HL-60/S4 treated with retinoic acid at 250 ng/mL for 4 days and 3 days (cell line): ENCODE results near the gene CDCP1.
"Not testable (repeated sequence)": the region's sequence is repeated elsewhere in the genome, so short reads cannot be mapped to it uniquely, and the experiment has no call there.

ENCODE experiments used
- in situ Hi-C: fragments of 300-500 bp; cut with MboI; formaldehyde crosslinking; loops from 2 replicates; pipeline ENCODE4 v1.7.0; 2022; ENCODE audit warnings: low sequenced_read_pairs

Gene CDCP1

GRCh38 chr3:45171283-45171682 lies 25.1 kb upstream of the CDCP1 start:
- in situ Hi-C loops: no loop called here

GRCh38 chr3:45170096-45170495 lies 23.9 kb upstream of the CDCP1 start:
- in situ Hi-C loops: no loop called here

GRCh38 chr3:45169125-45169904 lies 23.1 kb upstream of the CDCP1 start:
- in situ Hi-C loops: no loop called here

- in situ Hi-C loops: no loop called here
Observed at GRCh38 chr3:45168451-45168850, 22.3 kb upstream of the CDCP1 start.

GRCh38 chr3:45167011-45167911 lies 21.1 kb upstream of the CDCP1 start:
- in situ Hi-C loops: no loop called here

- in situ Hi-C loops: no loop called here
Observed at GRCh38 chr3:45166321-45166879, 20.2 kb upstream of the CDCP1 start.

- in situ Hi-C loops: no loop called here
Observed at GRCh38 chr3:45165497-45166283, 19.5 kb upstream of the CDCP1 start.

- in situ Hi-C loops: no loop called here
Observed at GRCh38 chr3:45164056-45164455, 17.9 kb upstream of the CDCP1 start.

GRCh38 chr3:45163481-45163880 lies 17.3 kb upstream of the CDCP1 start:
- in situ Hi-C loops: no loop called here

- in situ Hi-C loops: no loop called here
Observed at GRCh38 chr3:45154641-45155147, 8.5 kb upstream of the CDCP1 start.

GRCh38 chr3:45153658-45154437 lies 7.7 kb upstream of the CDCP1 start:
- in situ Hi-C loops: no loop called here

GRCh38 chr3:45152307-45152706 lies 6.1 kb upstream of the CDCP1 start:
- in situ Hi-C loops: no loop called here

- in situ Hi-C loops: no loop called here
Observed at GRCh38 chr3:45151100-45151499, 4.9 kb upstream of the CDCP1 start.

GRCh38 chr3:45148921-45149320 lies 2.7 kb upstream of the CDCP1 start:
- in situ Hi-C loops: no loop called here

- in situ Hi-C loops: no loop called here
Observed at GRCh38 chr3:45145223-45145622, 955 bp downstream of the CDCP1 start.

GRCh38 chr3:45143673-45144671 lies 2.2 kb downstream of the CDCP1 start:
- in situ Hi-C loops: no loop called here

GRCh38 chr3:45140770-45141155 lies 5.4 kb downstream of the CDCP1 start:
- in situ Hi-C loops: not testable (repeated sequence)

GRCh38 chr3:45140141-45140769 lies 5.9 kb downstream of the CDCP1 start:
- in situ Hi-C loops: no loop called here
